ENCODE results near the gene PLA2G15. TPM values are rescaled to one million over a fixed set of nuclear protein-coding genes. Genes with fewer than 3 reads are reported as not detected.
A peak's percentile ranks its signal among the peaks of the same experiment; 100 is the strongest.

PLA2G15 gene
- total and polyA plus RNA-seq, 2 of the 13 experiments (the other 11 are each of a cell fraction or from before 2014, with no cell fraction given) = 14.4 to 23.7 TPM

DNA sequence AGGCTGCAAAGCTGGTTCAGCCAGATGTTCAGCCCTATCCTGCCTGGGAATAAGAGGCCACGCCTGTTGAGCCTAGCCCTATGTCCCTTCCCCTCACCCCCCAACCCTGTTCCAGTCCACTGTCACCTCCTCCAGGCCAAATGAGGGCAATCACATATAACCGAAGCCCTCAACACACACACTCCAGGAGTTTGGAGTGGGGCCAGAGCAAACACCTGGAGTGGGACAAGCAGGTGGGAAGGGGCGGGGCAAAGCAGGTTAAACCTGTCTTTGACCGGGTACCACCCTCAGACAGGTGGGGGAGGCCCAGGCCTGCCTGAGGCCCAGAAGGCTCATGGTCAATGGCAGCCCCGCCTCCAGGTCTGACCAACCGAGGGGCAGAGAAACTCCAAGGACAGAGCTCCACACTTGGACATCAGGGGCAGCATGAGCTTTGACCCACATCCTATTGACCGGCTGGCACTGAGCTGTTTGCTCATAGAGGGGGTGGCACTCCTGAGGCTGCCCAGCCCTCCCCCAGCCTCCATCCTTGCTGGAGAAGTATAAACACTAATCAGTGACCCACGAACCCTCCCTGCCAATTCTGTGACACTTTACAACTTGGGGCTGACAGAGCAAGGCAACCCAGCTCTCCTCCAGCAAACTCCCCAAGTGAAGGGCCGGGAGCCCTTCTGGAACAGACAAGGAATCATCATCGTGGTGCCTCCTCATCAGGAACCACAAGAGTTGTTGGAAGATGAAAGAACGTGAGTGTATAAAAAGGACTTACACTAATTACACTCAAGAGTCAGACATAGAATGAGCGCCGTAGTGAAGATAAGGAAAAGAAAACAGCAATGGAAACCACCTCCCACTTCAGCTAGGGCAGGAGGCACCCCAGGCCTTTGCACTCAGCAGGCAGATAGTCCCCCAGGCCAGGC is 10.7 kb upstream of the PLA2G15 start:
- in situ Hi-C loops (cut with HindIII; ENCODE audit: extremely low pct_ligation_motif_present, low pct_unique_long_range_greater_than_20kb) = loop anchor here (10.0 kb wide), 1 partner anchor 150 kb away; the partner anchor contains the start of gene NFATC3
- ATAC-seq = peak; percentile 43
- Histone ChIP-seq H4K20me1 (ENCODE audit: insufficient read depth, low read length) (peaks cover 38% of the 10 kb centered on the region), H3K9ac (ENCODE audit: insufficient read depth, low read depth, low read length) (peak overlapping the region; percentile 85), H3K27me3 (ENCODE audit: control insufficient read depth in 1 of 2, insufficient read depth in 2 of 2, low read length in 2 of 2) (no peaks in the 10 kb centered on the region; a peak in 1 of 5 replicates), H3K79me2 (ENCODE audit: insufficient read depth, low read length) (peaks cover 29% of the 10 kb centered on the region), H3K9me3 (ENCODE audit: low read length) (no peaks in the 10 kb centered on the region), H3K4me1 (ENCODE audit: insufficient read depth, low read length) (peaks cover 38% of the 10 kb centered on the region), H3K4me2 (ENCODE audit: low read depth, low read length) (peak overlapping the region; percentile 99), H3K27ac (ENCODE audit: extremely low read length, insufficient read depth, low read length) (peak overlapping the region; percentile 85), H2AFZ (ENCODE audit: low read length) (no peak overlapping the region), H3K4me3 (replicated peaks in 1 of 3; ENCODE audit: insufficient read depth in 1 of 3, low read depth in 2 of 3, low read length in 3 of 3) (peak overlapping the region; percentile 66 to 94 (median 93)), H3K36me3 (replicated peaks in 1 of 2; ENCODE audit: control insufficient read depth in 1 of 2, insufficient read depth in 2 of 2, low read length in 2 of 2) (peaks cover 33 to 39% of the 10 kb centered on the region in 2 experiments)
- ChIA-PET POLR2A (interaction anchor here (0.7 to 5.6 kb wide), 25 partner anchors 10 to 389 kb away, joined by 3 to 100 read pairs (median 4); partner anchors contain the start of genes DUS2, LCAT, NFATC3 and PLA2G15), CTCF (ENCODE audit: low intra/inter-chr PET ratio, low total read pairs) (interaction anchor here (0.9 kb wide), 1 partner anchor 27 kb away, joined by 3 read pairs; no protein-coding TSS in a partner anchor)
- peak; percentile 85 for DNase-seq (ENCODE audit: low spot score)
- TSS peak; percentile 32 for BruUV-seq (replicated peaks)
- peak; percentile 93 for FAIRE-seq
- intact Hi-C loops (cut with micrococcal nuclease; ENCODE audit: unreplicated experiment) = no loop called here
- WGBS (ENCODE audit: low lambda C conversion rate) = 6% methylated on average over 13 of the region's 13 CpGs
- TF ChIP-seq ARNT (IDR thresholded peaks at IDR 0.05) (no peak), ZNF761 (CRISPR knock-in tag; conservative IDR thresholded peaks at IDR 0.05) (no peak), ZNF274 (CRISPR knock-in tag; IDR thresholded peaks at IDR 0.05) (no peak; the same call in 1 of the 2 replicates), CREB1 (IDR thresholded peaks at IDR 0.05) (no peak), CREB1 (CRISPR knock-in tag; IDR thresholded peaks at IDR 0.05) (no peak), ZNF850 (CRISPR knock-in tag; conservative IDR thresholded peaks at IDR 0.05) (no peak; the same call in 1 of the 2 replicates), ZBTB38 (CRISPR knock-in tag; IDR thresholded peaks at IDR 0.05) (peak; percentile 62; the same call in 1 of the 2 replicates), ZNF224 (CRISPR knock-in tag; IDR thresholded peaks at IDR 0.05) (no peak), ATRX (CRISPR knock-in tag; IDR thresholded peaks at IDR 0.05; ENCODE audit: borderline replicate concordance) (no peak), ZNF558 (CRISPR knock-in tag; IDR thresholded peaks at IDR 0.05; ENCODE audit: borderline replicate concordance) (no peak), ARHGAP35 (CRISPR knock-in tag; IDR thresholded peaks at IDR 0.05; ENCODE audit: borderline replicate concordance) (no peak), HNRNPUL1 (IDR thresholded peaks at IDR 0.05; ENCODE audit: low read depth, low read length) (no peak), SCMH1 (CRISPR knock-in tag; IDR thresholded peaks at IDR 0.05; ENCODE audit: borderline replicate concordance) (no peak), ERF (CRISPR knock-in tag; IDR thresholded peaks at IDR 0.05) (peak; percentile 45; the same call in 1 of the 2 replicates)
- TF ChIP-seq, protein P1, sequence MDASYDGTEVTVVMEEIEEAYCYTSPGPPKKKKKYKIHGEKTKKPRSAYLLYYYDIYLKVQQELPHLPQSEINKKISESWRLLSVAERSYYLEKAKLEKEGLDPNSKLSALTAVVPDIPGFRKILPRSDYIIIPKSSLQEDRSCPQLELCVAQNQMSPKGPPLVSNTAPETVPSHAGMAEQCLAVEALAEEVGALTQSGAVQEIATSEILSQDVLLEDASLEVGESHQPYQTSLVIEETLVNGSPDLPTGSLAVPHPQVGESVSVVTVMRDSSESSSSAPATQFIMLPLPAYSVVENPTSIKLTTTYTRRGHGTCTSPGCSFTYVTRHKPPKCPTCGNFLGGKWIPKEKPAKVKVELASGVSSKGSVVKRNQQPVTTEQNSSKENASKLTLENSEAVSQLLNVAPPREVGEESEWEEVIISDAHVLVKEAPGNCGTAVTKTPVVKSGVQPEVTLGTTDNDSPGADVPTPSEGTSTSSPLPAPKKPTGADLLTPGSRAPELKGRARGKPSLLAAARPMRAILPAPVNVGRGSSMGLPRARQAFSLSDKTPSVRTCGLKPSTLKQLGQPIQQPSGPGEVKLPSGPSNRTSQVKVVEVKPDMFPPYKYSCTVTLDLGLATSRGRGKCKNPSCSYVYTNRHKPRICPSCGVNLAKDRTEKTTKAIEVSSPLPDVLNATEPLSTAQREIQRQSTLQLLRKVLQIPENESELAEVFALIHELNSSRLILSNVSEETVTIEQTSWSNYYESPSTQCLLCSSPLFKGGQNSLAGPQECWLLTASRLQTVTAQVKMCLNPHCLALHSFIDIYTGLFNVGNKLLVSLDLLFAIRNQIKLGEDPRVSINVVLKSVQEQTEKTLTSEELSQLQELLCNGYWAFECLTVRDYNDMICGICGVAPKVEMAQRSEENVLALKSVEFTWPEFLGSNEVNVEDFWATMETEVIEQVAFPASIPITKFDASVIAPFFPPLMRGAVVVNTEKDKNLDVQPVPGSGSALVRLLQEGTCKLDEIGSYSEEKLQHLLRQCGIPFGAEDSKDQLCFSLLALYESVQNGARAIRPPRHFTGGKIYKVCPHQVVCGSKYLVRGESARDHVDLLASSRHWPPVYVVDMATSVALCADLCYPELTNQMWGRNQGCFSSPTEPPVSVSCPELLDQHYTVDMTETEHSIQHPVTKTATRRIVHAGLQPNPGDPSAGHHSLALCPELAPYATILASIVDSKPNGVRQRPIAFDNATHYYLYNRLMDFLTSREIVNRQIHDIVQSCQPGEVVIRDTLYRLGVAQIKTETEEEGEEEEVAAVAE (CRISPR knock-in tag; IDR thresholded peaks at IDR 0.05; ENCODE audit: borderline replicate concordance) = no peak
- TF ChIP-seq, protein P2, sequence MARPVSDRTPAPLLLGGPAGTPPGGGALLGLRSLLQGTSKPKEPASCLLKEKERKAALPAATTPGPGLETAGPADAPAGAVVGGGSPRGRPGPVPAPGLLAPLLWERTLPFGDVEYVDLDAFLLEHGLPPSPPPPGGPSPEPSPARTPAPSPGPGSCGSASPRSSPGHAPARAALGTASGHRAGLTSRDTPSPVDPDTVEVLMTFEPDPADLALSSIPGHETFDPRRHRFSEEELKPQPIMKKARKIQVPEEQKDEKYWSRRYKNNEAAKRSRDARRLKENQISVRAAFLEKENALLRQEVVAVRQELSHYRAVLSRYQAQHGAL (CRISPR knock-in tag; IDR thresholded peaks at IDR 0.05; ENCODE audit: not compliant biosample characterization) = no peak
- TF ChIP-seq, protein P3, sequence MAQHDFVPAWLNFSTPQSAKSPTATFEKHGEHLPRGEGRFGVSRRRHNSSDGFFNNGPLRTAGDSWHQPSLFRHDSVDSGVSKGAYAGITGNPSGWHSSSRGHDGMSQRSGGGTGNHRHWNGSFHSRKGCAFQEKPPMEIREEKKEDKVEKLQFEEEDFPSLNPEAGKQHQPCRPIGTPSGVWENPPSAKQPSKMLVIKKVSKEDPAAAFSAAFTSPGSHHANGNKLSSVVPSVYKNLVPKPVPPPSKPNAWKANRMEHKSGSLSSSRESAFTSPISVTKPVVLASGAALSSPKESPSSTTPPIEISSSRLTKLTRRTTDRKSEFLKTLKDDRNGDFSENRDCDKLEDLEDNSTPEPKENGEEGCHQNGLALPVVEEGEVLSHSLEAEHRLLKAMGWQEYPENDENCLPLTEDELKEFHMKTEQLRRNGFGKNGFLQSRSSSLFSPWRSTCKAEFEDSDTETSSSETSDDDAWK (CRISPR knock-in tag; IDR thresholded peaks at IDR 0.05) = no peak

Measured in HepG2 (cell line).